ENCODE data around the gene CCDC93.

DNA sequence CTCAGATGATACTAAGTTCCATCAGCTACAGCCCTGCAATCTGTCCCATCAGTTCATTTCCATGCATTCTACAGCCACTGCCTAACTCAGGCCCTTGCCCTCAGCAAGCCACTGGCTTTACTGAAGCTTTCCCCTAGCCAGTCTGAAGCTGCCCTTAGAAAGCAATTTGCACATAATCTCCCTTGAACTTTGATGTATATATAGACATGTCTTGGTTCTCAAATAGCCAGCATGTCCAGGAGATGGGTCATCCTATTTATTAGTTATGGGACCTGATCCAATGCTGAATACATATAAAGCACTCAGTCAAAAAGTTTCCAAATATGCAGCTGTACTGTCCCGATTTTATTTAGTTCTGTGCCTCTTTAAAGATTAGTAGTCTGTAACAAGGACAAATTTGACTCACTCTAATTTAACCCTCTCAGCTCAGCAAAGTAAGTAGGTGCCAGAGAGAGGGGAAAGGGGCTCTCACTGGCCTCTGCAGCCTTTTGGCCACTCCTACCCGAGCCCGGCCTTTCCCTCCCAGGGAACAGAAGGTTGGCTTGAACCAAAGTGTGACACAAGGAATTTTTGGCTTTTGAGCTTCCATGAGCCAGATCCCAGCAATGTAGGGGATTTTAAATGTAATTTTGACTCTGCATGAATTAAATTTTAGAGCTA is 70.7 kb downstream of the CCDC93 start:
- no peak for TF ChIP-seq POLR2A (IDR thresholded peaks at IDR 0.05)
- TF ChIP-seq, protein P1, sequence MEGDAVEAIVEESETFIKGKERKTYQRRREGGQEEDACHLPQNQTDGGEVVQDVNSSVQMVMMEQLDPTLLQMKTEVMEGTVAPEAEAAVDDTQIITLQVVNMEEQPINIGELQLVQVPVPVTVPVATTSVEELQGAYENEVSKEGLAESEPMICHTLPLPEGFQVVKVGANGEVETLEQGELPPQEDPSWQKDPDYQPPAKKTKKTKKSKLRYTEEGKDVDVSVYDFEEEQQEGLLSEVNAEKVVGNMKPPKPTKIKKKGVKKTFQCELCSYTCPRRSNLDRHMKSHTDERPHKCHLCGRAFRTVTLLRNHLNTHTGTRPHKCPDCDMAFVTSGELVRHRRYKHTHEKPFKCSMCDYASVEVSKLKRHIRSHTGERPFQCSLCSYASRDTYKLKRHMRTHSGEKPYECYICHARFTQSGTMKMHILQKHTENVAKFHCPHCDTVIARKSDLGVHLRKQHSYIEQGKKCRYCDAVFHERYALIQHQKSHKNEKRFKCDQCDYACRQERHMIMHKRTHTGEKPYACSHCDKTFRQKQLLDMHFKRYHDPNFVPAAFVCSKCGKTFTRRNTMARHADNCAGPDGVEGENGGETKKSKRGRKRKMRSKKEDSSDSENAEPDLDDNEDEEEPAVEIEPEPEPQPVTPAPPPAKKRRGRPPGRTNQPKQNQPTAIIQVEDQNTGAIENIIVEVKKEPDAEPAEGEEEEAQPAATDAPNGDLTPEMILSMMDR (IDR thresholded peaks at IDR 0.05), result no peak
